SW480 (cell line): ENCODE results near the gene MESP1.

Experiments
- DNase-seq: peaks from one replicate; pipeline ENCODE4 v3.0.0-alpha.2; 2016; ENCODE audit warnings: low spot score

The MESP1 gene

GRCh38 chr15:89758283-89758682, 7.2 kb upstream of the MESP1 start:
- DNase-seq, result no peak

- DNase-seq, result no peak
These were observed 5.8 kb upstream of the MESP1 start for GRCh38 chr15:89756897-89757296.

GRCh38 chr15:89755701-89756100, 4.7 kb upstream of the MESP1 start:
- DNase-seq, result no peak

GRCh38 chr15:89754361-89755154, 3.5 kb upstream of the MESP1 start:
- DNase-seq, result no peak

GRCh38 chr15:89753855-89754254, 2.8 kb upstream of the MESP1 start:
- DNase-seq, result no peak

- DNase-seq, result no peak
These were observed 699 bp upstream of the MESP1 start for GRCh38 chr15:89751748-89752147.

GRCh38 chr15:89749951-89750559, 994 bp downstream of the MESP1 start:
- DNase-seq, result no peak

GRCh38 chr15:89749526-89749925, 1.5 kb downstream of the MESP1 start:
- no peak for DNase-seq

GRCh38 chr15:89749054-89749453, 2.0 kb downstream of the MESP1 start:
- no peak for DNase-seq

GRCh38 chr15:89747708-89748682, 3.1 kb downstream of the MESP1 start:
- DNase-seq, result no peak

- DNase-seq, result no peak
These were observed 4.7 kb downstream of the MESP1 start for GRCh38 chr15:89746386-89746780.

- no peak for DNase-seq
These were observed 5.3 kb downstream of the MESP1 start for GRCh38 chr15:89745768-89746167.

- DNase-seq, result no peak
These were observed 5.9 kb downstream of the MESP1 start for GRCh38 chr15:89745131-89745530.

GRCh38 chr15:89743594-89743993, 7.5 kb downstream of the MESP1 start:
- DNase-seq, result no peak

- no peak for DNase-seq
These were observed 8.0 kb downstream of the MESP1 start for GRCh38 chr15:89743011-89743410.

GRCh38 chr15:89740137-89740536, 10.9 kb downstream of the MESP1 start:
- peak; percentile 85 for DNase-seq

- DNase-seq, result no peak
These were observed 15.3 kb downstream of the MESP1 start for GRCh38 chr15:89735773-89736172.

- DNase-seq, result no peak
These were observed 18.4 kb downstream of the MESP1 start for GRCh38 chr15:89732451-89733172.

- DNase-seq, result no peak
These were observed 19.8 kb downstream of the MESP1 start for GRCh38 chr15:89731275-89731674.

- DNase-seq, result no peak
These were observed 22.8 kb downstream of the MESP1 start for GRCh38 chr15:89728254-89728653.

GRCh38 chr15:89725064-89725463, 26.0 kb downstream of the MESP1 start:
- no peak for DNase-seq

- DNase-seq, result no peak
These were observed 26.4 kb downstream of the MESP1 start for GRCh38 chr15:89724621-89725020.
